GM18502 (cell line): ENCODE data around the gene COL6A1.

Experiments
- ATAC-seq: cut with Tn5 transposase; IDR thresholded peaks from one replicate; pipeline ENCODE4 v1.9.1; 2021; ENCODE audit warnings: mild to moderate bottlenecking; ENCODE audit not compliant: unreplicated experiment, poor library complexity

The COL6A1 gene

GRCh38 chr21:45992301-45993209, 11.0 kb downstream of the COL6A1 start:
- ATAC-seq: no peak

- no peak for ATAC-seq
Observed at GRCh38 chr21:45993210-45994085, 11.9 kb downstream of the COL6A1 start.

GRCh38 chr21:45994086-45994661, 12.6 kb downstream of the COL6A1 start:
- ATAC-seq: no peak

- no peak for ATAC-seq
Observed at GRCh38 chr21:45994759-45995685, 13.5 kb downstream of the COL6A1 start.

GRCh38 chr21:45995686-45996179, 14.2 kb downstream of the COL6A1 start:
- ATAC-seq: no peak

- no peak for ATAC-seq
Observed at GRCh38 chr21:45996311-45997204, 15.0 kb downstream of the COL6A1 start.

GRCh38 chr21:45997205-45997494, 15.6 kb downstream of the COL6A1 start:
- ATAC-seq: no peak

GRCh38 chr21:45997495-45998275, 16.1 kb downstream of the COL6A1 start:
- no peak for ATAC-seq

GRCh38 chr21:45998276-45998701, 16.7 kb downstream of the COL6A1 start:
- no peak for ATAC-seq

- ATAC-seq: no peak
Observed at GRCh38 chr21:45998871-45999580, 17.5 kb downstream of the COL6A1 start.

- ATAC-seq: no peak
Observed at GRCh38 chr21:45999581-46000181, 18.1 kb downstream of the COL6A1 start.

- ATAC-seq: no peak
Observed at GRCh38 chr21:46000182-46000730, 18.7 kb downstream of the COL6A1 start.

GRCh38 chr21:46000731-46001641, 19.4 kb downstream of the COL6A1 start:
- ATAC-seq: no peak

- no peak for ATAC-seq
Observed at GRCh38 chr21:46001821-46002681, 20.5 kb downstream of the COL6A1 start.
